Stimulated activated CD8-positive, alpha-beta memory T cell treated with anti-CD3 and anti-CD28 coated beads, Interleukin-4, amount 100 ng/mL, for 4 hours (primary cell): ENCODE data around the gene CACNA1F.
"Not testable (repeated sequence)": the region's sequence is repeated elsewhere in the genome, so short reads cannot be mapped to it uniquely, and the experiment has no call there.

Source experiments
- DNase-seq, 2 donors: peaks; one replicate each; pipeline ENCODE4 v3.0.0-alpha.2; 2020; ENCODE audit warnings: low read depth in 2 of 2, low spot score in 1 of 2

Gene CACNA1F

GRCh38 chrX:49177873-49178480 is 55.2 kb downstream of the CACNA1F start:
- DNase-seq: no peak

DNA sequence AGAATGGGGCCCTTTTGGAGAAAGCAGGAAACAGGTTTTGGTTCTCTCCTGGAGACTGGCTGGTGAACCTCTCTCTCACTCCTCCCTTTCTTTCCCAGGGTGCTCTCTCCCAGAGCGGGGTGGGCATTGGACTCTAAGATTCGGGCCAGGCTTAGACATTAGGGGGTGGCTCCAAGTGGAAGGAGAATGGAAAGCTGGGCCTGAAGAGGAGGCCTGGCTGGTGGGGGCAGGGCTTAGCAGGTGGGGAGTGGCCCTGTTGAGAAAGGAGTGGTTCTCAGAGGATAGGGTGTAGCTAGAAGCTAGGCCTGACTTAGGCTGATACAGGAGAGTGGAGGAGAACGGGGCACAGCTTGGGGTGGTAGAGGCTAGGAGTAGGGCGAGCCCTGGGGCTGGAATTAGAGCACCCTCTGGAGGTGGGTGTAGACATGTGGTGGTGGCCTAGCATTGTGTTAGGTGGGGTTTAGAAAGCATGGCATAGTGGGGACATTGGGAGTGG is 55.8 kb downstream of the CACNA1F start:
- DNase-seq: no peak

- no peak for DNase-seq
These were observed 56.5 kb downstream of the CACNA1F start for GRCh38 chrX:49176421-49177326.

- no peak for DNase-seq
These were observed 57.5 kb downstream of the CACNA1F start for GRCh38 chrX:49175435-49176274.

- DNase-seq: no peak
These were observed 58.4 kb downstream of the CACNA1F start for GRCh38 chrX:49174723-49175122.

- DNase-seq: not testable (repeated sequence)
These were observed 59.6 kb downstream of the CACNA1F start for GRCh38 chrX:49173544-49173943.

GRCh38 chrX:49172280-49172780 is 60.8 kb downstream of the CACNA1F start:
- peak; percentile 20 to 49 for DNase-seq

GRCh38 chrX:49171752-49172279 is 61.3 kb downstream of the CACNA1F start, which contains the start of gene PLP2:
PLP2 (plus strand) TSS chrX:49171898; CDS start chrX:49172001, 103 bp downstream.
- peak; percentile 34 to 65 for DNase-seq

- no peak for DNase-seq
These were observed 65.4 kb downstream of the CACNA1F start for GRCh38 chrX:49167740-49168108.

GRCh38 chrX:49166914-49167739 is 66.0 kb downstream of the CACNA1F start:
- peak; percentile 6 to 50 for DNase-seq

- peak; percentile 34 to 53 for DNase-seq
These were observed 66.9 kb downstream of the CACNA1F start for GRCh38 chrX:49165901-49166881.

- no peak for DNase-seq
These were observed 68.4 kb downstream of the CACNA1F start for GRCh38 chrX:49164589-49165360.

GRCh38 chrX:49163555-49164419 is 69.4 kb downstream of the CACNA1F start:
- DNase-seq: peak; percentile 39 to 53

- DNase-seq: no peak
These were observed 70.5 kb downstream of the CACNA1F start, which contains the start of gene MAGIX for GRCh38 chrX:49162620-49163019. MAGIX (plus strand) TSS chrX:49162758; CDS start chrX:49162890, 132 bp downstream.

- no peak for DNase-seq
These were observed 71.5 kb downstream of the CACNA1F start for GRCh38 chrX:49161632-49162031.

- DNase-seq: no peak
These were observed 72.2 kb downstream of the CACNA1F start for GRCh38 chrX:49160908-49161307.

DNA sequence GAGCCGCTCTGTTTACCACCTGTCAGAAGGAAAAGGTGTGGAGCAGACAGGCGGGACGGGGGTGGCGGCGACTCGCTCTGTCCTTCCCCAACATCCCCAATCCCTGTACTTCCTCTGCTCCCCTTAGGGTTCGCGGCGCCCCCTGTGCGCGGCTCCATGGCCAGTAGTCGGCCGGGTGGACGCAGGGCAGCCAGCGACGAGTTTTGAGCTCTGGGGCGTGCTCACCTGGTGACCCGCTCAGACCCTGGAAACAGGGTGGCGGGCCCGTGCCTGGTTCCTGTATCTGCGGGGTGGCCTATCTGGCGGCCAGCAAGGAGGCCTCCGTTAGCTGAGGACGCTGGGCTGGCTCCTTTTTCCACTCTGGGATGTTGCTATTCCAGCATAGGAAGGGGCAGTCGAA is 75.9 kb downstream of the CACNA1F start:
- no peak for DNase-seq
